AG20443 (cell line): Measurements from ENCODE around the gene GFI1.
"Not testable (repeated sequence)": the region's sequence is repeated elsewhere in the genome, so short reads cannot be mapped to it uniquely, and the experiment has no call there.

Experiments
- DNase-seq: peaks from one replicate; pipeline ENCODE4 v3.0.0; 2012; ENCODE audit warnings: low spot score, mixed read lengths

GFI1 gene

GRCh38 chr1:92486251-92487077, at the start of gene GFI1:
TSS of gene GFI1 (minus strand) at chr1:92486925. CDS start at chr1:92483487, 3,438 bp downstream.
- peak; percentile 58 for DNase-seq

- DNase-seq, result not testable (repeated sequence)
These were observed 45.6 kb upstream of the GFI1 start for GRCh38 chr1:92532371-92532770.

GRCh38 chr1:92531939-92532338, 45.2 kb upstream of the GFI1 start:
- not testable (repeated sequence) for DNase-seq

GRCh38 chr1:92527670-92528069, 40.9 kb upstream of the GFI1 start:
- DNase-seq, result no peak

GRCh38 chr1:92524944-92525590, 38.3 kb upstream of the GFI1 start:
- not testable (repeated sequence) for DNase-seq

- DNase-seq, result no peak
These were observed 32.3 kb upstream of the GFI1 start for GRCh38 chr1:92519043-92519442.

GRCh38 chr1:92516574-92516973, 29.8 kb upstream of the GFI1 start:
- no peak for DNase-seq

- no peak for DNase-seq
These were observed 29.1 kb upstream of the GFI1 start for GRCh38 chr1:92515796-92516201.

GRCh38 chr1:92511541-92511940, 24.8 kb upstream of the GFI1 start:
- no peak for DNase-seq

GRCh38 chr1:92509619-92510018, 22.9 kb upstream of the GFI1 start:
- DNase-seq, result no peak

GRCh38 chr1:92505015-92505692, 18.4 kb upstream of the GFI1 start:
- DNase-seq, result no peak

GRCh38 chr1:92504291-92505014, 17.7 kb upstream of the GFI1 start:
- no peak for DNase-seq

- DNase-seq, result no peak
These were observed 17.2 kb upstream of the GFI1 start for GRCh38 chr1:92503926-92504285.

- DNase-seq, result no peak
These were observed 16.6 kb upstream of the GFI1 start for GRCh38 chr1:92503043-92503925.

- no peak for DNase-seq
These were observed 15.5 kb upstream of the GFI1 start for GRCh38 chr1:92502247-92502646.

- DNase-seq, result no peak
These were observed 13.8 kb upstream of the GFI1 start for GRCh38 chr1:92500552-92500951.

GRCh38 chr1:92495392-92496063, 8.8 kb upstream of the GFI1 start:
- no peak for DNase-seq

GRCh38 chr1:92494485-92495141, 7.9 kb upstream of the GFI1 start:
- no peak for DNase-seq

GRCh38 chr1:92493139-92493538, 6.4 kb upstream of the GFI1 start:
- no peak for DNase-seq

- DNase-seq, result no peak
These were observed 2.1 kb upstream of the GFI1 start for GRCh38 chr1:92488832-92489231.
